Type B pancreatic cell (in vitro differentiated cells): ENCODE measurements around the gene RAD51B. TPM values are rescaled to one million over a fixed set of nuclear protein-coding genes. Genes with fewer than 3 reads are reported as not detected.

ENCODE experiments used
- DNase-seq: peaks from one replicate; pipeline ENCODE4 v3.0.0; 2021; ENCODE audit warnings: mixed read lengths; ENCODE audit not compliant: unreplicated experiment; ENCODE audit errors: extremely low spot score
- H3K27ac Mint-ChIP-seq: 2 replicates; pipeline ENCODE4 v1.8.0; 2021; ENCODE audit warnings: mild to moderate bottlenecking, mixed read lengths
- H3K27me3 Mint-ChIP-seq: 2 replicates; pipeline ENCODE4 v1.8.0; 2021; ENCODE audit warnings: mixed read lengths
- H3K36me3 Mint-ChIP-seq: 2 replicates; pipeline ENCODE4 v1.8.0; 2021; ENCODE audit warnings: mixed read lengths
- H3K4me1 Mint-ChIP-seq: one replicate; pipeline ENCODE4 v1.8.0; 2021; ENCODE audit warnings: mixed read lengths; ENCODE audit not compliant: unreplicated experiment
- H3K4me3 Mint-ChIP-seq: 2 replicates; pipeline ENCODE4 v1.8.0; 2021; ENCODE audit warnings: mild to moderate bottlenecking, mixed read lengths
- H3K9me3 Mint-ChIP-seq: 2 replicates; pipeline ENCODE4 v1.8.0; 2021; ENCODE audit warnings: mixed read lengths
- CTCF ChIP-seq: fragments of 200-600 bp; sonication (generic); conservative IDR thresholded peaks from 2 replicates; pipeline ENCODE4 v1.5.0; 2021; ENCODE audit warnings: antibody characterized with exemption, mild to moderate bottlenecking
- total RNA-seq: library from RNA; stranded (reverse); gene quantifications from 2 replicates; pipeline ENCODE4 v1.2.1, GENCODE V29; 2021; ENCODE audit warnings: low replicate concordance

Gene RAD51B
- total RNA-seq, 1 donor from 2014 or later, result 27.3 TPM

GRCh38 chr14:68491793-68492192, 672.2 kb downstream of the RAD51B start:
- H3K36me3 Mint-ChIP-seq, result peaks cover 7% of the 10 kb centered on the region
- no peaks in the 10 kb centered on the region for H3K27me3 Mint-ChIP-seq
- peaks cover 58% of the 10 kb centered on the region for H3K4me1 Mint-ChIP-seq
- H3K9me3 Mint-ChIP-seq, result peaks cover 4% of the 10 kb centered on the region
- no peak for DNase-seq
- TF ChIP-seq CTCF, result no peak
- peak overlapping the region; percentile 80 for H3K27ac Mint-ChIP-seq
- peak overlapping the region; percentile 15 for H3K4me3 Mint-ChIP-seq

GRCh38 chr14:68492381-68493151, 673.0 kb downstream of the RAD51B start:
- H3K27ac Mint-ChIP-seq, result peak overlapping the region; percentile 80
- H3K36me3 Mint-ChIP-seq, result peaks cover 7% of the 10 kb centered on the region
- peaks cover 4% of the 10 kb centered on the region for H3K9me3 Mint-ChIP-seq
- H3K4me1 Mint-ChIP-seq, result peaks cover 53% of the 10 kb centered on the region
- TF ChIP-seq CTCF, result no peak
- H3K27me3 Mint-ChIP-seq, result no peaks in the 10 kb centered on the region
- H3K4me3 Mint-ChIP-seq, result peak overlapping the region; percentile 37
- no peak for DNase-seq

- H3K27me3 Mint-ChIP-seq, result no peaks in the 10 kb centered on the region
- DNase-seq, result no peak
- H3K4me3 Mint-ChIP-seq, result peak overlapping the region; percentile 37
- no peak for TF ChIP-seq CTCF
- H3K36me3 Mint-ChIP-seq, result peaks cover 3% of the 10 kb centered on the region
- H3K9me3 Mint-ChIP-seq, result no peaks in the 10 kb centered on the region
- peak overlapping the region; percentile 80 for H3K27ac Mint-ChIP-seq
- peaks cover 52% of the 10 kb centered on the region for H3K4me1 Mint-ChIP-seq
Observed at GRCh38 chr14:68493152-68493911, 673.8 kb downstream of the RAD51B start.

GRCh38 chr14:68495101-68496039, 675.8 kb downstream of the RAD51B start:
- peak overlapping the region; percentile 14 for H3K4me3 Mint-ChIP-seq
- TF ChIP-seq CTCF, result no peak

GRCh38 chr14:68497011-68497410, 677.4 kb downstream of the RAD51B start:
- Mint-ChIP-seq H3K36me3 (peaks cover 6% of the 10 kb centered on the region), H3K4me3 (no peak overlapping the region), H3K27me3 (no peaks in the 10 kb centered on the region), H3K27ac (no peak overlapping the region), H3K4me1 (peaks cover 60% of the 10 kb centered on the region), H3K9me3 (no peaks in the 10 kb centered on the region)
- no peak for TF ChIP-seq CTCF
- no peak for DNase-seq

More at GRCh38 chr14:68495101-68496039, 675.8 kb downstream of the RAD51B start:
- H3K27ac Mint-ChIP-seq, result peak overlapping the region; percentile 80
- no peak for DNase-seq
- peaks cover 6% of the 10 kb centered on the region for H3K36me3 Mint-ChIP-seq
- no peaks in the 10 kb centered on the region for H3K9me3 Mint-ChIP-seq
- H3K27me3 Mint-ChIP-seq, result no peaks in the 10 kb centered on the region
- peaks cover 59% of the 10 kb centered on the region for H3K4me1 Mint-ChIP-seq
